RCC 7860 (cell line): ENCODE data around the gene TPK1.
"Not testable (repeated sequence)": the region's sequence is repeated elsewhere in the genome, so short reads cannot be mapped to it uniquely, and the experiment has no call there.

Experiments used
- DNase-seq: peaks from one replicate; pipeline ENCODE4 v3.0.0-alpha.2; 2015; ENCODE audit warnings: low spot score
- FAIRE-seq: peaks from 2 replicates; lab custom pipeline; 2012; peaks lifted over from hg19 to GRCh38; lab: Jason Lieb, UNC

TPK1 gene

DNA sequence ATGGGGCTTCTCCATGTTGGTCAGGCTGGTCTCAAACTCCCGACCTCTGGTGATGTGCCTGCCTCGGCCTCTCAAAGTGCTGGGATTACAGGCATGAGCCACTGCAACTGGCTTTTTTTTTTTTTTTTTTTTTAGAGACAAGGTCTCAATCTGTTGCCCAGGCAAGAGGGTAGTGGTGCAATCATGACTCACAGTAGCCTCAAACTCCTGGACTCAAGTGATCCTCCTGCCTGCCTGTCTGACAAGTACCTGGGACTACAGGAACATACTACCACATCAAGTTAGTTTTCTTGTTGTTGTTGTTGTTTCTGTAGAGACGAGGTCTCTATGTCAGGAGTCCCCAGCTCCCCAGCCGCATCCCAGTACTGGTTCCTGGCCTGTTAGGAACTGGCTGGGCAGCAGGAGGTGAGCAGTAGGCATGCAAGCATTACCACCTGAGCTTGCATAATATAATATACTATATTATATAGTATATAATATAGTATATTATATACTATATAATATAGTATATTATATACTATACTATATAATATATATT is 55.7 kb downstream of the TPK1 start:
- peak; percentile 33 for DNase-seq
- FAIRE-seq, result no peak

DNA sequence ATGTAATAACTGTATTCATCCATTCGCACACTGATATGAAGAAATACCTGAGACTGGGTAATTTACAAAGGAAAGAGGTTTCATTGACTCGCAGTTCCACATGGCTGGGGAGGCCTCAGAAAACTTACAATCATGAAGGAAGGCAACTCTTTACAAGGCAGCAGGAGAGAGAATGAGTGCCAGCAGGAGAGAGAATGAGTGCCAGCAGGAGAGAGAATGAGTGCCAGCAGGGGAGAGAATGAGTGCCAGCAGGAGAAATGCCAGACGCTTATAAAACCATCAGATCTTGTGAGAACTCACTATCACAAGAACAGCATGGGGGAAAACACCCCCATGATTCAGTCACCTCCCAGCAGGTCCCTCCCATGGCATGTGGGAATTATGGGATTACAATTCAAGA is 58.0 kb downstream of the TPK1 start:
- DNase-seq, FAIRE-seq: not testable (repeated sequence)

DNA sequence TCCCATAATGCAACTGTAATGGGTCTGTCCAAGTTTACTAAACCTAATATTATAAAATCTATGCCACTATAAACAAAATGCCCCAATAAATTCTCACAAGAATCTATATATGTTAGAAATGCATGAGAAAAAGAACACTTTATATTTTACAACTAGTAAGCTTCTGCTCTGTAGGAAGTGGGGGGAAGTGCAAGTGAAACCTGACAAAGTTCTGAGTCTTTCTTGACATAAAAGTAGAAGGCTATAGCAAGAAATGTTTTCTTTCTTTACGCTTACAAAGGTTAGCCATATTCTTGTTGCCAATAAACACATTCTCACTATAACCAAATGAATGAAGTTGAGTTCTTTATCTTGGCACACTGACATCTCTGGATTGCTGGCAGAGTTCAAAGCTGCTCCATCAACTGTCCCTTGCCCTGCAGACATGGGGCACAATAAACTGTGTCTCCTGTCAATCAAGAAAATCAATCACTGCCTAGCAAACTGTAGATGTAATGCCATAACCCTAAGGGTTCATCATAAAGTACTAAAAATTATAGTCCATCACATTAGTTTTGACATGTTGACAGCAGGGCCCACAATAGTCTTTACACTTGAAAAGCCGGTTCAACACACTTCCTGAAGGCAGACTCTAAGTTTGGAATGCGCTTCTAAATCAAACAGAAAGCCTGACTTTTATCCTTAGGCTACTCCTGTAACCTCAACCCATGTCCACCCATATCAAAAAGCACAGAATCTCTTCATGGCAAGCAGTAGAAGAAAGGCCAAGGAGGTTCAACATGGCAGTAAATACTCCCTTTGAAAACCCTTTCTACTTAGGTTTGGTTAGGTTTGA is 58.6 kb downstream of the TPK1 start:
- FAIRE-seq (no peak), DNase-seq (no peak)

DNA sequence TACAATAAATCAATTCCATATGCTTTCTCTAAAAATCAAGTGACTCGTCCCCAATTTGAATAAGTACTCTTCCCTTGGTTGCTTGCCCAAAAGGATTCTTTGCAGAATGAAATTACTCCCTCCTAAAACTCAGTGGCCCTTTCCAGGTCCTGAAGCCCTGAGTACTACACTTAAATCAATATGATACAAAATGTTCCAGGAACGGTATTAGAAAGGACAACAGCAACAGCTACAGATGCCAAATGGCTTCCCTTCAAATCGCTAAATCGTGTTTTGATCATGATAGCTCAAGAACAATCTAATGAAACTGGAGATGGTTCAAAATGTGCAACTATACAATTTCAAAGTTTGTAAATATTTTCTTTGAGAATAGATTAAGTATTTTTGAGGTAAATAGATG is 59.4 kb downstream of the TPK1 start:
- FAIRE-seq (no peak), DNase-seq (no peak)

DNA sequence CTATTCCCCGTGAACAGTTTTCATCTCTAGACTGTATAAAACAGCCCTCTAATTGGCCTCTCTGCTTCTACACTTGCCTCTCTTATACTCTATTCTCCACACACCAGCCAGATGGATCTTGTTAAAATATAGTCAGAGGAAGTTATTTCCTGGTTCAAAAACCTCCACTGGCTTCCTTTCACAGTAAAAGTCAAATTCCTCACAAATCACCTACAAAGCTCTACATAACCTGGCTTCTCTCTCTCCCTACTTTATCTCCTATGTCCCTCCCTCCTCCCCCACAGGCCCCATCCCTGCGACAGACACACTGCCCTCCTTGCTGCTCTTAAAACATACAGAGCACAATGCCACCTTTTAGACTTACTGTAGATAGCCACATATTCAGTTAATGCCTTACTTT is 60.1 kb downstream of the TPK1 start:
- no peak for FAIRE-seq

DNA sequence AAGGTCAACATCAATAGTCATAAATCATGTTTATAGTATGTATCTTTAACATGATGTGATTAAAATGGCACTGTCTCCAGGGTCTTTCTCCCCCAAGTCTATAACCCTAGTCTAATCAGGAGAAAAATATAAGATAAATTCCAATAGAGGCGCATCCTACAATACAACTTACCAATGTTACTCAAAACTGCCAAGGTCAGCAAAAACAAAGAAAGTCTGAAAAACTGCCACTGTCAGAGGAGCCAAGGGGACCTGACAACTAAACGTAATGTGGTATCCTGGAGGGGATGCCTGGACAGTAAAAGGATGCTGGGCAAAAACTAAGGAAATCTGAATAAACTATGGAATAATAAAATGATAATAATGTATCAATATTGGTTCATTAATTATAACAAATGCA is 63.9 kb downstream of the TPK1 start:
- no peak for DNase-seq
- no peak for FAIRE-seq

More for the DNA sequence above, 60.1 kb downstream of the TPK1 start:
- no peak for DNase-seq

DNA sequence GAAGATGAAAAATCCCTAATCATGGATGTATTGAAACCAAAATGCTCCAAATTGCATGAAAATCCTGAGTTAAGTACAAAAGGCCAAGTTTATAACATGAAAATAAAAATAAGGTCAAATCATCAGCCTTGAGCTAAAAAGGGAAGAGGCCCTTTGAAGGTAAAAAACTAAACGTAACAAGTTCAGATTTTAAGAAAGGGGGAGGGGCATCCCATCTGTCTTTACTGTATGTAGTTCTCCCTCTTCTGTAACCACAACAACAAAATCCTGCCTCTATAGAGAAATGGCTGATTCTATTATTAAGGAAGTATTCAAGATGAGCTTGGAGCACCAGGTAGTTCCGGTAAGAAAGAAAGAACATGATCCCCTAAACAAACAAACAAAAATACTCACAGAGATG is 64.7 kb downstream of the TPK1 start:
- FAIRE-seq (no peak), DNase-seq (no peak)

DNA sequence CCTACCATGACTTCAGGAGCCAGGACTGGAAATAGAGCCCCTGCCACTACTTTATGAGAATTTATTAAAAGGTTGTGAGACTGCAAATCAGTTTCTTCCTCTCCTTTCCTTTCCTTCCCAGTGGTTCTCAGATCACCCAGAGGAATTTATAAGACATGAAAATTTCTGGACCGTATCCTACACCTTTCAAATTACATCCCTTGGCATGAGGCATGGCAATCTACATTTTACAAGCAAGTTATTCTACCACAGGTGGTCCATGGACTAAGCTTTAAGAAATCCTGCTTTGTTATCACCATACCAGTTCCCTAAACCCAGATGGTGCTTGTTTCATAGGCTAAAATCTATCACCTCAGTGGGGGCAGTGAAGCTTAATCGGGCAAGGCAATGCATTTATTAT is 66.5 kb downstream of the TPK1 start:
- DNase-seq, result no peak
- FAIRE-seq, result no peak

DNA sequence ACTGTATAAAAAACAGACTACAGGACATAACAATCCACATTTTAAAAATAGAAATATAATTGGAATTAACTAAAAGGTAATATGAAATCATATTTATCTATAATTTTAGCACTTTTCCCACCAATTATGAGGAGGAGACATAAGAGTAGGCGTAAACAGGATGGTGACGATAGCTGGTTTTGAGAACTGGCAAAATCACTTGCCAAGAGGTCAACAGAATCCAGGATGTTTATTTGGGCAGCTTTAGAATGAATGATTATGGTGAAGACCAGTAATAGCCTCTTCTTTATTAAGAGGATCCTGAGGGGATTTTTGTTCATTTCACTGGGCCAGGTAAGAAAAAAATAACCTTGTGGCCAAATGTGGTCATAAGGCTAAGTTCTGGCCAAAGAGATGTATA is 67.2 kb downstream of the TPK1 start:
- FAIRE-seq (no peak), DNase-seq (no peak)

DNA sequence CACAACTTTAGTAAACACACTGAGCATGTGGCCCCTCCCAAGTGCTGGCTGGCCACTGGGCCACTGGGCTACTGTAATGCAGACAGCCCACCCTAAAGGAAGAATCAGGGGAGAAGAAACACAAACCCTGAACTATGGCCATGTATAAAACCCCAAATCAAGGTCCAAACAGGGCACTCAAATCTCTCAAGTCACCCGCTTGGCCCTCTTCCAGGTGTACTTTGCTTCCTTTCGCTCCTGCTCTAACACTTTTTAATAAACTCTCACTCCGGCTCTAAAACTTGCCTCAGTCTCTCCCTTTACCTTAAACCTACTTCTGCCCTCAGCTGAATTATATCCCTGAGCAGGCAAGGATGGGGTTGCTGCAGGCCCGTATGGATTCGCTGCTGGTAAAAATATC is 72.6 kb downstream of the TPK1 start:
- DNase-seq, result no peak
- no peak for FAIRE-seq

DNA sequence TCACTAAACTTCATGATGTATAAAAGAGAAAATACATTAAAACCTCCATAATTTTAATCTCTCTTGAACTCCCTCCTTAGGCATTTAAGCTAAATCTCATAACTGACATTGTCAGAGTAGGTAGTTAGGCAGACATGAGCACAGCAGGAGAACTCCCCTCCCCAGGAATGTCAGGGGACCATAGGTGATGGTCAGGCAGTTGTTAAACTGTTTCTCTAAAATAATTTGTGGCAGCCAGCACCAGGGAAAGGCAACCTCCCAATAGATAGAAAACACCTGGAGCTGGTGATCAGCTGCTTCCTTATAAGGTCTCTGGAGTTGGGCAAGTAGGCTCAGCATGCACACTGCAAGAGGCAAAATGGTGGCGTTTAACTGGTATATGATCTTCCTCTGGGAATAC is 73.0 kb downstream of the TPK1 start:
- FAIRE-seq, result no peak
- DNase-seq, result no peak

DNA sequence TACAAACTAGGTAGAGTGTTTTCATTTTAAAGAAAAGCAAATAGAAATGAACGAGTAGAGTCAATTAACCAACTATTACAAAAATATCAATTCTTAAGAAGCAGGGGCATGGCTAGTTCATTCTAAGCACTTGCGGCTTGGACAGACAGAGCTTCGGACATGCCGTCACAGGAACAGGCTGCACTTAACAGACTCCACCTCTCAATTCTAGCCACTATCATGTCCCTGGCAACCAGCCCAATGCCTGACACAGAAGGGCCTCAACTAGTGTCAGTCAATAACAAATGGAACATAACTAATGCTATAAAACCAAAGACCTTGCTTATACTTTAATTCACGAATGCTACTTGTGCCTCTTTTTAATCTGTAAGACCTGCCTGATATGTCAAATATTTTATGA is 74.4 kb downstream of the TPK1 start:
- DNase-seq (no peak), FAIRE-seq (no peak)

DNA sequence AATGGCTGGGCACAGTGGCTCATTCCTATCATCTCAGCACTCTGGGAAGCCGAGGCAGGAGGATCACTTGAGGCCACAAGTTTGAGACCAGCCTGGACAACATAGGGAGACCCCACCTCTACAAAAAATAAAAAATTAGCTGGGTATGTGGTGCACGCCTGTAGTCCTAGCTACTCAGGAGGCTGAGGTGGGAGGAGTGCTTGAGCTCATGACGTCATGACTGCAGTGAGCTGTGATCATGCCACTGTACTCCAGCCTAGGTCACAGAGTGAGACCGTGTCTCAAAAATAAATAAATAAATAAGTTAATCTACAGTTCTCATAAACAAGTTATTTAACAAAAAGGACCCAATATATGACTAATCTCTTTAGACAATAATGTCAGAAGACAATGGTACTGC is 76.2 kb downstream of the TPK1 start:
- no peak for FAIRE-seq
- no peak for DNase-seq

DNA sequence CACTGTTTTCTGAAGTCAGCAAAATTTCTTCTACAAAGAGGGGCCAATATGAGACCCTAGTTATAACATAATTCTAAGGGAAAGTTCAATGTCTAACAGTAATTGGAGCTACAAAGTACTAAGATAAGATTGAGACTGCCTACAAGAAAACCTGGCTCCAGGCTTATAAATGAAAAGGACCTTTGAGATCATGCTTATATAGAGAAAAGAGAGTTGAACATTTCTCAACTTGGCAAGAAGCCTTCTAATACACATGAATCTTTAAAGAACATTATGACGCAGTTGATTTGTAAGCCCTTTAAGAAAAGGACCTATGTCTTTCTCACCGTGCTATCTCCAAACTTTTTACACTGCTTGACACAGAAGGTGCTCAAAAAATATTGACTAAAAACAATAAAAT is 87.9 kb downstream of the TPK1 start:
- DNase-seq (no peak), FAIRE-seq (no peak)

DNA sequence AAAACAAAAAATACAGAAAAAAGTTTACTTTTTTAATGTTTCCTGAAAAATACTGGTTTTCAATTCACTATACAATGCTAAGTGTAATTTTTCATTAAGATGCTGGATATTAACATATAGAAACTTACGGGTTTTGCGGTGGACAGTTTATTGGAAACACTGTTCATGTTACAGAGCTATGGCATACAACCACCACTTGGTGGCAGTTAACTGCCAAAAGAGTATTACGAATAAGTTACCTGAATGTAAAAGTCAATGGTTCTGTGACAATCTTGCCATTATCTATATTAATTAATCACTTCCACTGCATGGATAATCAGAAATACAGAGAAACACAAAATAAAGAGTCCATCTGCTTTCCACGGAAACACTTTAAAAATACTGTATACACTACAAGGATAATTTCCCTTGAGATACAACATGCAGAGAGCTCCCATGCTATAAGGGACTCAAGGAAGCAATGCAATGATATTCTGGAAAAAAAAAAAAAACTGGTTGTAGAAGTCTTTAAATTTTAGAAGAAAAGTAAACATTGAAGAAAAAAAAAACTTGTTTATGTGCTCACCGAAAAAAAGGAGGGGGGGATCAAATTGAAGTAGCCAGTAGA is 97.0 kb downstream of the TPK1 start:
- peak; percentile 44 for DNase-seq
- peak; percentile 87 for FAIRE-seq

DNA sequence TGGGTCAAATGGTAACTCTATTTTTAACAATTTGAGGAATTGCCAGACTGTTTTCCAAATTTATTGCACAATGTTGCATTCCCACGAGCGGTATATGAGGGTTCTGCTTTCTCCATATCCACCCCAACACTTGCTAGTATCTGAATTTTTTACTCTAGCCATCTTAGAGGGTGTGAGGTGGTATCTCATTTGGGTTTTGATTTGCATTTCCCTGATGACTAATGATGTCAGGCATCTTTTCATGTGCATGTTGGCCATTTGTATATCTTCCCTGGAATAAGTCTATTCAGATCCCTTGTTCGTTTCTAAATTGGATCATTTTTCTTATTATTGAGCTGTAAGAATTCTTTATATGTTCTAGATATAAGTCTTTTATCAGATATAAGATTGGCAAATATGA is 97.7 kb downstream of the TPK1 start:
- no peak for DNase-seq
- no peak for FAIRE-seq

DNA sequence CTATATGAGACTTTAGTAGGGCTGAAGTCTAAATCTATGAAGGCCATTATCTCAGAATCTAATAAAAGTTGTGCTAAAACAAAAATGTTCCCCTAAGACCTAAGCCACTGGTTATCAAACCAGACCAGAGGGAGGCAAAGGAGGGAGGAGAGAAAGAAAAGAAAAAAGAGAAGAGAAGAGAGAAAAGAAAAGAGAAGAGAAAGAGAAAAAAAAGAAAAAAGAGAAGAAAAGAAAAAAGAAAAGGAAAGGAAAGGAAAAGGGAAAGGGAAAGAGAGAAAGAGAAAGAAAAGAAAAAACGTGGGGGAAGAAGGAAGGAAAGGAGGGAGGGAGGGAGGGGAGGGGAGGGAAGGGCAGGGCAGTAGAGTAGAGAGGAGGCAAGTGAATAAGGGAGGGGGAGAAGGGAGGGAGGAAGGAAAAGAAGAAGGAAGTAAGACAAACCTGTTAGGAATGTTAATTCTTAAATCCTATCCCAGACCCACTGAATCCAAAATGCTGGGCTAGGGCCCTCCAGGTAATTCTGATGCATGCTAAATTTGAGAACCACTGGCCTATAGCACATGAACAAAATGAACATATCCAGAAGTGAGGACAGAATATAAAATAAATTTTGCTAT is 98.9 kb downstream of the TPK1 start:
- DNase-seq (no peak), FAIRE-seq (no peak)

DNA sequence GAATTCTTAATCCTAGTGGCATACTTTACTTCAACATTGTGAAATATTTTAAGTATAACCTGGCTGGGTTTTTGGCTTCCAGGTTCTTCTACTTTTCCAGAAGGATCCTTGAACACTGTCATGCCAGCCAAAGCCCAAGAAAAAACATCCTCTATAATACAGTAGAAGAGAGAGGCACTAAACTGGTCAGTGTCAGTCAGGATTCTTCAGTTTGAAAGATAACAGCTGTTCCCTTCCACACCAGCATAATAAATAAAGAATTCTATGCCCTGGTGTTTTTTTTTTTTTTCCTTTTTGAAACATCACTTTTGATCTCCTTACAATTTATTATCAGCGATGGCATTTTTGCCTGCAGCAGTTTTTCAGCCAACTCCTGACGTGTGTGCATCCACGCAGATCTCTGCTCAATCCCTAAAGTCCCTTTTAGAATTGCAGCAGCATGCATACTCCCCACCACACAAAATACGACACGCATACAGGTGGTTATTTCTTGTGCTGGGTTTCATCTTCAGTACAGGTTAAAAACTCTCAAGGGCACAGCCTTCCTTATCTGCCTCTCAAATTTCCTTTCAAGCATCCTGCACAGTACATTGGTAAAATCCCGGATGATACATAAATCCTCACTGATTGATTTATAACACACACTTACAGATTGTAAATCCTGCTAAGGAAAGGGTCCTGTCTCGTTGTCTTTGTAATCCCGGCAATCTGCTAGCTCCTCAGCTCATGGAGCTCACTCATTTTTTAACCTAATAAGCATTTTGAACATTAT is 100.2 kb downstream of the TPK1 start:
- FAIRE-seq, result no peak
- DNase-seq, result no peak

DNA sequence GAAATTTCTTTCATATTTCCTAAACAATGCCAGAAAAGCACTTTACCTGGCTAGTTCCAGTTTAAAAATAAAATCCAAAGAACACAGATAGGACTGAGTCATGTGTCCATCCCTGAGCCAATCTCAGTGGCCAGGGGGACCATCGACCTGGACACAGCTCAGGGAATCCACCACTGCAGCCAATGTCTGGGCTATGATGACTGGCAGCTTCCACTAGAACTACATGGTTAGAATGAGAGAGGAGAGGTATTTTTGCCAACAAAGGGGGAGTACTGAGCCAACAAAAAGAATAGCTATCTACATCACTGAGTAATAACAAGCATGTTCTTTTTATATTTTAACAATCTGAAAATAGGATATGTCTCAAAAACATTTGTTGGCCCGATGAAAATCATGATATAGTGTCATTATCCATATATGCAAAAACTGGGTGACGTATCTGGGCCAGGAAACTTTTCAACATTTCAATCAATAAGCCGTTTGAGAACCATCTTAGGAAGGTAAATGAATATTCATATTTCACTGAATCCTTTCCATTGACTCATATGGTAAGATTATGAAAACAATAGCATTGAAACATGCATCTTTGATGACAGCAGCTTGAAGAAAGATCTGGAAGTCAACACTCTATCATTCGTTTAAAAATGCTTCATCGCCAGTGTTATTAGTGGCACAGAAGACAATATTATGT is 104.0 kb downstream of the TPK1 start:
- no peak for FAIRE-seq
- no peak for DNase-seq

DNA sequence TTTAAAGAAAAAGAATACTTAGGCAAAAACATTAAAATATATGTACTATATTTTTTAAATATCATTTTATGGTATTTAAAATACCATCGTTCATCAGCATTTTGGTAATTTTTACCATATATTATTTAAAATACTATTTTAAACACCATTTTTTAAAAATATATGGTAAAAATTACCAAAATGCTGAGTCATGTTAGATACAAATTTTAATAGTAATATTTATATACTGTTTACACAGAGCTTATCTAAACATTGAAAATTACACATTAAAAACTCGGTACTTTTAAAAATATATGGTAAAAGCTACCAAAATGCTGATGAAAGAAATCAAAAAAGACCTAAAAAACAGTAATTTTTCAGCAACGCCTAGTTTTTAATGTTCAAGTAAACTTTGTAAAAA is 105.6 kb downstream of the TPK1 start:
- FAIRE-seq, result no peak
- no peak for DNase-seq

DNA sequence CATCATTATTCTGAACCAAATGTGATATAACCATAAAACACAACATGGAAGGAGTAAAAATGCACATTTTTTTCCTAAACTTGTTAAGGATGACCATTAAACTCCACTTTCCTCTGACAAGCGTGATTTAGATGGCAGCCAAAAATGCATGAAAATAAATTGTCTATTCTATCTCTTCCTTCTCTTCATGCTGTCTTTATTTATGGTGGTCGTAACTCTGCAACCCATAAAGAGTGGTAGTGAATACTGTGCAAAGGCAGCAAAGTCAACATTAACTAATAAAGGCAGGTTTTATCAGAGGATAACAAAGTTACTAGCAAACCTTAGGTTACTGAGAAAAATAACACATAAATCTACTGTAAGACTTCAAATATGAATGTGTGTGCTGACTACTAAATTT is 106.6 kb downstream of the TPK1 start:
- FAIRE-seq (no peak), DNase-seq (no peak)
